Measurements from ENCODE around the gene CLEC4A.

DNA sequence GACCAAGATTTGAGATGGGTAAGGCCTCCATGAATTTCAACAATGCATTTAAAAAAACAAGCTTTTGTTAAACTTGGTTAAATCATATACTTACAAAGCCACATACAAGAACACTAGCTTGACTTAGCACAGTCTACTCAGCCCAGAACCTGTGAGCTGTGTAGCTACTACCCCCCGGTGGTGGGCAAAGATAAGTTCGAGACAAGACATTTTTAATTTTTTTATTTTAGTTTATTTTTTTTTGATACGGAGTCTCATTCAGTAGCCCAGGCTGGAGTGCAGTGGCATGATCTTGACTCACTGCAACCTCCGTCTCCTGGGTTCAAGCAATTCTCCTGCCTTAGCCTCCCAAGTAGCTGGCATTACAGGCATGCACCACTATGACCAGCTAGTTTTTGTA is 45.0 kb upstream of the CLEC4A start:
- TF ChIP-seq ZNF274 (IDR thresholded peaks at IDR 0.05; ENCODE audit: low read depth, low read length) = no peak
- TF ChIP-seq SUZ12 (IDR thresholded peaks at IDR 0.05; ENCODE audit: extremely low read depth, insufficient read depth, insufficient read length) = no peak
- no peak for TF ChIP-seq YY1 (IDR thresholded peaks at IDR 0.05; ENCODE audit: insufficient read depth, insufficient read length)

All from NT2/D1 (cell line).